Fibroblast of upper back skin (primary cell): Measurements from ENCODE around the gene TNK2.
A peak's percentile ranks its signal among the peaks of the same experiment; 100 is the strongest.

Experiments used
- DNase-seq: peaks from one replicate; pipeline ENCODE4 v3.0.0-alpha.2; 2013

TNK2 gene

DNA sequence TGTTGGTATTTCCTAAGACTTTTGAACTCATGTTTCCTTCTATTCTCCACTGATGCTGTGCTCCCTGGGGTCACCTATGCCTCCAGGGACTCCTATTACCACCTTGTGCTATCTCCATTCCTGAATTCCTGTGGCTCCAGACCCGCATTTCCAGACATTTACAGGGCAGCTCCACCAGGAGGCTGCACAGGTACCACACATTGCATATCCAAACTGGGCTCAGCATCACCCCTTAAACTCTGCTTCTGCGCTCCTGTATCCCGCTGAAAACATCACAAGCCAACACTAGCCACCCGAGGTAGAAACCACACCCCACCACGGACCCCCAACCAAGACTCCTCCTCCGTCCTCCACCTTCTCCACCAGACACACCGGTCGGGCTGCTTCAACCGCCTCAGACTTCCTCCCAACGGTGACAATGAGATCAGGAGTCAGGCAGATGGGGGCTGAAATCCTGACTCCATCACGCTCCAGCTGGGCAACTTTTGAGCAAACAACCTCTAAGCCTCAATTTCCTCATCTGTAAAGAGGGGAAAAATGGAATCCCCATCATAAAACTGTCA is 10.4 kb downstream of the TNK2 start:
- DNase-seq = no peak

DNA sequence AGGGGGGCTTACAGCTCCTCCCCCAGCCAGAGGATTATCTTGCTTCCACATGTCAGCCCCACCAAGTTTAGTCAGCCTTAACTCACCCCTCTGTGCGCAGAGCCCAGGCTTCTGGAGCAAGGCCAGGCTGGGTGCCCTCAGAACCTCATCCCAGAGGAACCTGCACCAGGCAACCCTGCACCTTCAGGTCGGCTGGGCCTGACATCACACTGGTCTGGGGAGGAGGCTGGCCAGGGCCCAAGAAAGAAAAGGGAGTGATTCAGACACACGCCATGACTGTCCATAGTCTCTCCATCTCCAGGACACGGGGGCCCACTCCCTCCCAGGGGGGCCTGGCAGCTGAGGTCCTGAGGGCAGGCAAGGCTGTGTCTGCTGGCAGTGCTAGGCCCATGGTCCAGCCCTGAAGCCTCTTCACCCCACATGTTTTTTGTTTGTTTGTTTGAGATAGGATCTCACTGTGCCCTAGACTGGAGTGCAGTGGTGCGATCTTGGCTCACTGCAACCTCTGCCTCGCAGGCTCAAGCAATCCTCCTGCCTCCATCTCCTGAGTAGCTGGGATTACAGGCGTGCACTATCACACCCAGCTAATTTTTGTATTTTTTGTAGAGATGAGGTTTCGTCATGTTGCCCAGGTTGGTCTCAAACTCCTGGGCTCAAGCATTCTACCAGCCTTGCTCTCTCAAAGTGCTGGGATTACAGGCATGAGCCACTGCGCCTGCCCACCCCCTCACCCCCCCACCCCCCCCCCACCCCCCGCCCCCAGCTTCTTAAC is 11.1 kb downstream of the TNK2 start:
- DNase-seq = peak; percentile 64

DNA sequence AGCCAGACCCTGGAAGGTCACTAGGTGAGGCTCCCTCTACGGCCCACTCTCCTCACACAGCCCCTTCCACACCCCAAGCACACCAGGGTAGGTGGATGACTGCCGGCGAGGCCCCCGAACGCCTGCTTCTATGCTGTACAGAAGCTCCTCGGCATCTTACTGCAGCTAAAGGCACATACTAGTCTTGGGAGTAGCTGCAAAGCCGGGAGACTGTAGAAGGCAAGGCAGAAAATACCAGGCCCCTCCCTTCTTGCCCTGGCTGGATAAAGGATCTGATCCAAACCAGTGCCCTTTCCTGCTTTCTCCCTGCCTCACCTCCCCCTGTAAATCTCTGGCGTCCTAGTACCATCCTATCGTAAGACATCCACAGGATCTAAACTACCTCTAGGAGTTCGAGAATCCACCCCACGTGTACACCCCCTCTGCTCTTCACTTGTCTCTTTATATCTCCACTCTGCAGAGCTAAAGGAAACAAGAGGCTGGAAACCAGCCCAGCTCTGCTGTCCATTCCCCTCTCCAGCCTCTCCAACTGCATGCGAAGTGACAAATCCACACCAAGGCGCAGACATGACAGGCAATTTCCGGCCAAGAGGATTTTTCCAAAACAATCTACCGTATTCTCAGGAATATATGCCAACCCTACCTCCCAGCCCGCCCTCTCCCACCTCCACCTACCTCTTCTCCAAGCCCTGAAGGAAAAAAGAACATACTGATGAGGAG is 11.8 kb downstream of the TNK2 start:
- peak; percentile 87 for DNase-seq

DNA sequence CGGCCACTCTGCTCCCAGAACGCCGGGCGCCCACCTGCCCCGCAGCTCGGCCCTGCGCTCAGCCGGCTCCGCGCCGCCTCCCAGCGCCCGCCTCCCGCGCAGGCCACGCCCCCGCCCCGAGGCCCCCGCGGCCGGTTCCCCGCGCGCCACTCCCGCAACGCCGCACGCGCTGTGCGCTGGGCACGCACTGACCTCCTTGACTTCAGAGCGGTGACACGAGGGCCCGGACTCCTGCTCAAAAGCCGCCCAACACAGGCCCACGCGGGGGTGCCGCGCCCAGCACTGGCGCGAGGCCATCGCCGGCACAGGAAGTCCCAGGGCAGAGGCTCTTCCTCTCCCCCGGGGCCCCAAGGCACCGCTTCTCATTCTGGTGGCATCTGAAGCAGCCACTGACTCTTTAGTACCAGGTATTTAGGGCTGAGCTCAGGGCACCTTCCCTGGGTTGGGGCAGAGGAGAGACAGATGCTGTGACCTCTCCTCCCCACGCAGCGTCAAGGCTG is 12.4 kb downstream of the TNK2 start:
- no peak for DNase-seq

DNA sequence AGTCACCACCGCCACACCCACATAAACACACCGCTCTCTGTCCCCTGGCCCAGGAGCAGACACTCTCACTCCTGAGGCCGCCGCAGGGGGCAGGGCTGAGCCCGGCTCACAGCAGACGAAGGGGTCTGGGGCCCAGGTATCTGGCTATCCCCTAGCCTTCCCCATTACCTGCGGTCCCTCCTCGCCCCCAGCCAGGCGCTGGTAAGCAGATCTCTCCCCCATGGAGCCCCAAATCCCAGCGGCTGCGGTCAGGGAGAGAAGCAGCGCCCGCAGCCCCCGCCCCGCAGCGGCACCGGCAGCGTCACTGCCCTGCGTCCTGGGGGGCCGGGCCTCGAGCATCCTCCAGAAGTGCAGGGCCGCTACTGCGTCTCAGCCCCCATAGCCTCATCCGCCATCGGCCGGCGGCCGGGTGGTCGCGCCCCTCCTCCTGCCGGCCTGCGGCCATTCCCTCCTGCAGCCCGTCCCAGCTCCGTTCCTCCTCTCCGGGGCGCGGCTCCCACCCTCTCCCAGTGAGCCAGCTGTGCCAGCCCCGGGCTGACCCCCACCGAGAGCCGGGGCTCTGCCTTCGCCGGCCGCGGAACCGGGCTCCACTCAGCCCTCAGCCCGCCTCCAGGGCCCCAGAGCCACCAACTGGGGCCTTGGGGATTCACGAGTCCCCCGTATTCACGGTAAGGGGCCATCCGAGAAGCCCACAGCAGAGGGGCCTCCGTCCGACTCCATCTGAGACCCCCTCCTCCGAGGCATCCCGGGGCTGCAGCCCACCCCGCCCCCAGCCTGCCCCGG is 13.1 kb downstream of the TNK2 start:
- no peak for DNase-seq

DNA sequence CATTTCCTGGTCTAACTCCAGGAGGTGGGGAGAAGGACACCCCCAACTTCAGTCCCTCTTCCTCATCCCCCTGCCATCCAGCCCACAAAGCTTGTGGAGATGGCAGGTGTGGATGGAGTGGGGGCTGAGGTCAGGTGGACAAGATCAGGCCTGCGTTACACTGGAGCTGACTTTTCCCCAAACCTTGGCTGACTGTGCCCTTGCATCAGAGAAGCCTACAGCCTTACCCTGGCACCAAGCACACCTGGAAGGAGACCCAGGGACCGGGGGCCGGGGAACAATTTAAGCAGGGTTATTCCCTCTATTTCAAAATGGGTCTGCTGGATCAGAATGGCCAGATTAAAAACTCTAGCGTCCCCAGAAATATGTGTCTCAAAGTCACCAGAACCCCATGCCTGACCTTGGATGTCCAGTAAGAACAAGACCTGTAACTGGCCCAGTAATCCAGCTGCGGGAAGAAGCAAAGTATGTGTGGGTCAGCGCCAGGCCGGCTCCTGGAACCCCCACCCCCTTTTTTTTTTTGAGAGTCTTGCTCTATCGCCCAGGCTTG is 14.4 kb downstream of the TNK2 start:
- DNase-seq = no peak

- no peak for DNase-seq
Observed at GRCh38 chr3:195893516-195893915, 14.8 kb downstream of the TNK2 start.

DNA sequence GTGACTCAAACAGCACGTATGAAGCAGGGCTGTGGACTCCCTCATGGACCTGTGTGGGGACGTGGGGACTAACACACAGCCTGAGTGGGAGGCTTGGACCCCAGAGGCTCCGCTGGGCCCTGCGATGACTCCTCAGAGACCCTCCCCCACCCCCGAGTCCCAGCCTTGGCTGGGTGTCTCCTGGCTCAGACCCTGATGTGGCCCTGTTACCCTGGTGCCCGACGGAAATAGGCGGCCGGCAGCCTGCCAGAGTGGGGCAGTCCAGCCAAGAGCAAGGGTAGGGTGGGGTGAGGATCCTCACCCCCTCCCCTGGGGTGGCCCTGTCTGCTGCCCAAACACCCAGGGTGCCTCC is 15.3 kb downstream of the TNK2 start:
- DNase-seq = no peak

DNA sequence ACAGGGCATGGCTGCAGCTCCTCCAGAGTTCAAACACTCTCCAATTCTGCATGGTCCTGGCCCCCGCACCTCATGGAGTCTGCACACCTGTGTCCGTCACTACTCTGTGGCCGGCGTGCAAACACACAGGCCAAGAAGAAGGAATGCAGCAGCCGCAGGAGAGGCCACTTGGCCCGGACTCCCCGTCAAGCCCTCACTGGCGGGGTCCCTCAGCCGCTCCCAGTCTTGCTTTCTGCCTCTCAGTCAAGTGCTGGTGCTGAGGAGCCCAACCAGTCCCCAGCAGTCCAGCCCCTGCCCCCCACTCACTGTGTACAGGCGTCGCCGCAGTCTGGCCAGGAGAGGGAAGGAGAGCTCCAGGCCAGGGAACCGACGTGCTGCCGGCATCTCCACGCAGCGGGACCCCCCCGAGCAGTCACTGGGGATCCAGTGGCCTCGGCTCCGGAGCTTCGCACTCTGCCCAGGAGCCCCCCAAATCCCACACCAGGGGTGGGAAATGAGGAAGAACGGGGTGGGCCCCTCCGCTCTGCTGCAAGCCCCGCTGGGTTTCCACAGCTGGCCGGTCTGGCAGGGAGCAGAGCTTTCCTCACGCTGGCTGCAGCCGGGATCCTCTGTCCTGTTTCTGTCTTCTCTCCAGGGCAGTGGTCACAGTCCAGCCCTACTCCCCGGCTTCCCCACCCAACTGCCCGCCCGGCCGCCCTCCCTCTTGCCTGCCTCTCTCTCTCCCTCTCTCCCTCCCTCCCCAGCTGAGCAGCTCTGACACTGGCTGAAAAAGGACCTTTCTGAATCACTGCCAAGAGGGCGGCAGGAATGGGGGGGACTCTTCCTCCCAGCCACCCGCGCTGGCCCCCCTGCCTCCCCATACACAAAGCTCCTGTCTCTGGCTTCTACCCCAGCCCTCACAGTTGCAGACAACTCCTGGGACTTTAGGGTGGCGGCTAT is 16.0 kb downstream of the TNK2 start:
- peak; percentile 83 for DNase-seq

- no peak for DNase-seq
Observed at GRCh38 chr3:195891431-195892104, 16.8 kb downstream of the TNK2 start.

DNA sequence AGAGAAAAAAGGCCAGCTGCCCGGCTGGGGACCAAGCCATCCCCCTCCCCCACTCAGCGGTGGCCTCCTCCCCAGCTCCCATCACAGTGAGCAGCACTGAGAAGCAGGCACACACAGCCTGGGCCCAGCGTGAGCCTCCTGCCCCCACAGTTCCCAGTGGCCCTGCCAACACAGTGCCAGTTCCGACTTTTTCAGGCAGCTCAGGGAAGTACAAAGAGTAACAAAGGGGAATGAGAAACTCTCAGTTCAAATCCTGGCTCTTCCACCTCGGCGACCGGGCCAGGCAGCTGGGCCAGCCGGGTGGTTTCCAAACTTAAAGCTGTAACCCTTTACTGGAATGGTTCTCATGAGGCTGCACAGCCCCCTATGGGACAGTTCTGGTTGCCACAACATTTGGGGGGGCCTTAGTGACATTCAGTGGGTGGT is 18.5 kb downstream of the TNK2 start:
- no peak for DNase-seq

DNA sequence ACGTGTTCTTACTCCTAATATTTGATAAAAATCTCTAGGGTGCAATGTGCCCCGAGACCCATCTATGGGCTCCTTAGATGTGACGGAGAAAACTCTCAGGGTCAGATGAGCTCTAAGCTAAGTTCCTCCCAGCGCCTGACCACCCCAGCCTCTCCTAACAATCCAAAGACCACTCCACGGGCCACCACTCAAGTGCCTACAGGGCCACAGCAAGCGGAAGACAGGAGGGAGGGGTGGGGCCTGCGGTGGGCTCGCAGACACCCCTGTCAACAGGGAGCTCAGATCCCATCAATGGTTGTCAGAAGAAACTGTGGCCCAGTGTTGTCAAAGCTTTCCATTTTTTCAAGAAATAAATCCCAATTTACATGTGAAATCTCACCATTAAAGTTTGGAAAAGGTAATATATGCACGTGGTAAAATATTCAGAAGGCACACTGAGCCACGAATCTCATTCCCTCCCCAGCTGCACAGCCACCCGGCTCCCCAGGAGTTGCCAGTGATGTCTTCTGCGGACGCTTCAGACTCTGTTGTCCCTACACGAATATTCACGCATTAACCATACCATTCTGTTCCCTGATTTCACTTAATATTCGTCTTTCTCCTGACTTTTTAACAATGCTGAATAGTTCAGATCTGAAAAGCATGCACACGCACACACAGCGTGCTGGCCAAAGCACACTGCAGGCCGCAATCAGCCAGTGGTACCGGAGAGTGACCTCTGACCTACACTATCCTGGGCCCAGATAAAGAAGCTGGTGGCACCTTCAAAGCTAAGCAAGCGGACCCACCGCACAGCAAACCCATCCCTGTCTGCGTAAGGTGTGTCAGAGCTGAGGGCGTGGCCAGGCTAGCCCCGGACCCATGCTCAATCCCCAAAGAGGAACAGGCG is 19.1 kb downstream of the TNK2 start:
- no peak for DNase-seq

DNA sequence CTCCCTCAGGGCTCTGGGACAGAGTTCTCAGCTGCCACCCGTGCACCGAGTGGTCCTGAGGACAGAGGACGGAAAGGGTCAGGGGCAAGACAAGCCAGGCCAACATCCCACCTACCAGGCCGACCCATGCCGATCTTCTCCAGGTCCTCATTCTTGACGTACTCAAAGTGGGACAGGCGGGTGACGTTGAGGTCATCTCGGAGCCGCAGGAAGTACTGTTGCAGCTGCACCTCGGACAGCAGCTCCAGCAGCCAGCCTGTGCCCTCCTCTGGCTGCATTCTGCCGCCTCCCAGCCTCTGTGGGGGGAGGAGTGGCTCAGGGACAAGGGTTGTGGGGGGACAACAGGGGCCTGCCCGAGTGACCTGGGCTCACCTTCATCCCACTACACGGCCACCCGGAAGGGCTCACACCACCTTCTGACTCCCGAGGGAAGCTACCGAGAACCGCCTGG is 20.0 kb downstream of the TNK2 start:
- no peak for DNase-seq

DNA sequence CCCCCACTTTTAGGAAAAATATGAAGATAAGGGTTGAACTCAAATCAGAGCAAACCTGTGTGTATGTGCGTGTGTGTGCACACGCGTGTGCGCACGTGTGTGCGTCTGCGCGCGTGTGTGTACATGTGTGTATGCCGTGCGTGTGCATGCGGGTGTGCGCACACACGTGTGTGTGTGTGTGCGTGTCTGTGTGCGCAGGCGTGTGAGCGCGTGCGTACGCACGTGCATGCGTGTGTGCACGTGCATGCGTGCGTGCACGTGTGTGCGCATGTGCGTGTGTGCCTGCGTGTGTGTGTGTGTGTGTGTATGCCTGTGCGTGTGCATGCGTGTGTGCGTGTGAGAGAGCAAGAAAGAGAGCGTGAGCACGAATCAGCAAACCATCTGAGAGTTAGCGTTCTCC is 20.7 kb downstream of the TNK2 start:
- DNase-seq = no peak

DNA sequence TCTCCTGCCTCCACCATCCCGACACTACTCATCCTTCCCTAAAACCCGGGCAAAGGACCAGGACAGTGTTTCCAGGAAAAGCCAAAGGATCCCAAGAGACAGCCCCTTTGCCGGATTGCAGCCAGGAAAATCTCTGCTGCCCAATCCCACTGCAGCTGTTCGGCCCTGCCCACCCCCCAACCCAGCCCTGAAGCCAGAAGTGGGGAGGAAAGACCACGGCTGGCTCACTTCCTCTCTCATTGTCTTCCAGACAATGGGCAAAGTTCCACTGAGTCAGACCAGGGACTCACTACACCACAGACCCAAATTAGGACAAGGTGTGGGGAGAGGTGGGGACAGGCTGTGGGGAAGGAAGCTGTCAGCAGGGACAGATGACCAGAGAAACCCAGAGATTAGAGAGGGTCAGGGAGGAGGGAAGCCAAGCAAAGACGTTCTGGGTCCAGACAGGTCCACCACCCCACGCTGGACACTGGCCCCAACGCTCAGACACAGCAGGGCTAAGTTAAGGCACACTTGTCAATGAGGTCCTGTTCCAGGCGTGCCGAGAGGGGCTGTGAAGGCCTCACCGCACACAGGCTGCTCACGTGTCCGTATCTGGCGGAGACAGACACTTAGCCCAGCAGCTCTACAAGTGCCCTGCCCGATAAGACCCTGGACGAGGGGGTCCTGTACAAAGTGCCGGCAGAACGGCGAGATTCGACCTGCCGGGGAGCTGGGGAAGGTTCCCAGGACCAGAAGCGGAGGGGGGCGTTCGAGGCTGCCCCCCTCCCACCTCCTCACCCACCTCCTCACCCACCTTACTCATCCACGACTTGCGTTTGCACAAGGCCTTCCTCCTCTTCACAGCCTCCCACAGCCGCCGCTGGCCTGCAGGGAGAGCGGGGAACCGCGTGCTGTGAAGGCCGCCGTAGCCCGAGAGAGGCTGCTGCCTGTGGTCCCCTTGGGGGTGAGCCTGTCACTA is 21.9 kb downstream of the TNK2 start:
- peak; percentile 95 for DNase-seq

DNA sequence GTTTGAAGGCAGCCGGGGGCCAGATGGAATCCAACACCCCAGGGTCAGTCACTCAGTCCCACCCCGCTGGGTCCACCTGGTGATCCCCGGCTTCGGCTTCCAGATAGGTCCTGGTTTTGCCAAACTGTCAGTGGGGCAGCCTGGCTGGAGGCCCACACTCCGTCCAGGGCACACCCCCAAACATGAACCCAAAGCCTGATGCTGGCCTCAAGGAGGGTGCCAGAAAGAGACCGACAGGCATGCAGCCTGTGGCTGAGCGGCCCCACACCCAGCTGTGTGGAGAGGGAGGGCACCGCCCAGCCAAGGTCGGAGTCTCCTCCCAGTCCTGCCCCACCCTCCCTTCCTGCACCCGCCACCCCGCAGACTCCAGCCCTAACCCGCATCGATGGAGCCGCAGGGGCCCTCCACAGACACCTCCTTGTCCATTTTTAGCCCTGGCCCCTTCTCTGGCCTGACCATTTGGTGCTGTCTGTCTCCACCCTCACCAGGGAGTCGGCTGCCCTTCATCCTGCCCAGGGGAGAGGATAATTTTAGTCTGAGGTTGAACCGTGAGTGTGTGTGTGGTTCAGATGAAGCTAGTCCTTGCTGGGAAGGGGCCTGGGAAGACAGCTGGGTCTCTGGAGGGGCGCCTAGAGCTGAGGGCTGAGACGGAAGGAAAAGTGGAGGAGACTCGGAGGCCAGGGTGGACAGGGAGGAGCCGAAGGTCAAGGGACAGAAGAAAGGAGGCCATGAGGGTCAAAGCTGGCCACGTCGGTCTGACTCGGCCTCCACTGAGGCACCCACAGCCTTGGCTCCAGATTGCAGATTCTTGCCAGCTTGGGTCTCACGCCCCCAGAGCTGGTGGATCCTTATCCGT is 23.1 kb downstream of the TNK2 start:
- DNase-seq = peak; percentile 54

- DNase-seq = no peak
Observed at GRCh38 chr3:195884691-195885035, 23.7 kb downstream of the TNK2 start.

GRCh38 chr3:195883801-195884200 is 24.6 kb downstream of the TNK2 start:
- DNase-seq = no peak
